ENCODE measurements around the gene CTSZ. TPM values are rescaled to one million over a fixed set of nuclear protein-coding genes. Genes with fewer than 3 reads are reported as not detected.
"Not testable (repeated sequence)": the region's sequence is repeated elsewhere in the genome, so short reads cannot be mapped to it uniquely, and the experiment has no call there.

CTSZ gene
- total RNA-seq, 3 donors from 2014 or later, result 135 to 238 (median 181) TPM

DNA sequence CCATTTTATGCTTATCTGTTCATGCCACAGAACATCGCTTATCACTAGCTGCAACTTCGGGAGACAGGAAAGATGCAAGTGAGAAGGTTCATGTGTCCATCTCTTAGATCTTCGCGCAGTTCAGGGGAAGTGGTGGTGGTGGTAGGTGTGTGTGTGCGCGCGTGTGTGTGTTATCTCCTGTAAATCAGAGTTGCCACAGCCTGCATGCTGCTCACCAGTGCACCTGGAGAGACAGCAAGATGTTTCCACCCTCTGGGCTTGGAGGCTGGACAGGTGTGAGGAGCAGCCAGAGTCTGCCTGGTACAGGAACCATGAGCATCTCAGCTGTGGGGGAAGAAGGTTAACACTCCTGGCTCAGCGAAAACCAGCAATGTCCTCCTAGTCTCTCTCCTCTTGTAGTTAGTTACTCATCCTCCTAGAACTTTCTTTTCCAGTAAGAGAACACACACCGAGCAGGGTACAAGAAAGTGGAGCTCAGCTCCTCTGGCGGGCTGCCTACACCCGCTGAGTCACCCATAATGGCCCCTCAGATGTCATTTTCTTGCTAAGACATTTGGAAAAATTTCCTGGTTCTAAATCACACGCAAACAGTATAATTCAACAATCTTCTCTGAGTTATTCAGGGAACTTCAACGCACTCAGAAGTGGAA, 7.0 kb upstream of the CTSZ start:
- intact Hi-C loops (cut with DNase I; ENCODE audit: low total_unique reads), result no loop called here
- no peak overlapping the region for H3K27ac ChIP-seq
- H3K9me3 ChIP-seq, result no peaks in the 10 kb centered on the region
- H3K4me1 ChIP-seq, result peaks cover 5 to 8% of the 10 kb centered on the region in 2 donors
- H3K4me3 ChIP-seq, result no peak overlapping the region
- no peak for DNase-seq (ENCODE audit: low spot score in 2 of 2)
- no peaks in the 10 kb centered on the region for H3K36me3 ChIP-seq
- H3K27me3 ChIP-seq, result no peaks in the 10 kb centered on the region
- TF ChIP-seq POLR2AphosphoS5 (IDR thresholded peaks at IDR 0.05) (no peak), POLR2A (IDR thresholded peaks at IDR 0.05) (no peak)
- TF ChIP-seq, protein P1, sequence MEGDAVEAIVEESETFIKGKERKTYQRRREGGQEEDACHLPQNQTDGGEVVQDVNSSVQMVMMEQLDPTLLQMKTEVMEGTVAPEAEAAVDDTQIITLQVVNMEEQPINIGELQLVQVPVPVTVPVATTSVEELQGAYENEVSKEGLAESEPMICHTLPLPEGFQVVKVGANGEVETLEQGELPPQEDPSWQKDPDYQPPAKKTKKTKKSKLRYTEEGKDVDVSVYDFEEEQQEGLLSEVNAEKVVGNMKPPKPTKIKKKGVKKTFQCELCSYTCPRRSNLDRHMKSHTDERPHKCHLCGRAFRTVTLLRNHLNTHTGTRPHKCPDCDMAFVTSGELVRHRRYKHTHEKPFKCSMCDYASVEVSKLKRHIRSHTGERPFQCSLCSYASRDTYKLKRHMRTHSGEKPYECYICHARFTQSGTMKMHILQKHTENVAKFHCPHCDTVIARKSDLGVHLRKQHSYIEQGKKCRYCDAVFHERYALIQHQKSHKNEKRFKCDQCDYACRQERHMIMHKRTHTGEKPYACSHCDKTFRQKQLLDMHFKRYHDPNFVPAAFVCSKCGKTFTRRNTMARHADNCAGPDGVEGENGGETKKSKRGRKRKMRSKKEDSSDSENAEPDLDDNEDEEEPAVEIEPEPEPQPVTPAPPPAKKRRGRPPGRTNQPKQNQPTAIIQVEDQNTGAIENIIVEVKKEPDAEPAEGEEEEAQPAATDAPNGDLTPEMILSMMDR (IDR thresholded peaks at IDR 0.05), result no peak

- Histone ChIP-seq H3K27me3 (no peaks in the 10 kb centered on the region), H3K9me3 (no peaks in the 10 kb centered on the region), H3K4me3 (no peak overlapping the region), H3K27ac (no peak overlapping the region), H3K4me1 (peaks cover 5 to 8% of the 10 kb centered on the region in 2 donors), H3K36me3 (no peaks in the 10 kb centered on the region)
- intact Hi-C loops (cut with DNase I; ENCODE audit: low total_unique reads), result no loop called here
- TF ChIP-seq POLR2A (IDR thresholded peaks at IDR 0.05) (no peak), POLR2AphosphoS5 (IDR thresholded peaks at IDR 0.05) (no peak)
- TF ChIP-seq, protein P1 (IDR thresholded peaks at IDR 0.05), result no peak
- DNase-seq (ENCODE audit: low spot score in 2 of 2), result no peak
These were observed 6.2 kb upstream of the CTSZ start for GRCh38 chr20:59013031-59013951.

DNA sequence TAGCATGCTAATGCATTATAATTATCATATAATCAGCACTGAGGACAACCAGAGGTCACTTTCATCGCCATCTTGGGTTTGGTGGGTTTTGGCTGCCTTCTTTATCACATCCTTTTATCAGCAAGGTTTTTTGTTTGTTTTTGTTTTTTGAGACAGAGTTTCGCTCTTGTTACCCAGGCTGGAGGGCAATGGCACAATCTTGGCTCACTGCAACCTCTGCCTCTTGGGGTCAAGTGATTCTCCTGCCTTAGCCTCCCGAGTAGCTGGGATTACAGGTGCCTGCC, 4.8 kb upstream of the CTSZ start:
- H3K27me3 ChIP-seq; intact Hi-C loops (cut with DNase I; ENCODE audit: low total_unique reads); H3K36me3 ChIP-seq; H3K4me1 ChIP-seq; DNase-seq (ENCODE audit: low spot score in 2 of 2); H3K4me3 ChIP-seq; H3K9me3 ChIP-seq: not testable (repeated sequence)
- peak overlapping the region; percentile 89 to 93 for H3K27ac ChIP-seq

DNA sequence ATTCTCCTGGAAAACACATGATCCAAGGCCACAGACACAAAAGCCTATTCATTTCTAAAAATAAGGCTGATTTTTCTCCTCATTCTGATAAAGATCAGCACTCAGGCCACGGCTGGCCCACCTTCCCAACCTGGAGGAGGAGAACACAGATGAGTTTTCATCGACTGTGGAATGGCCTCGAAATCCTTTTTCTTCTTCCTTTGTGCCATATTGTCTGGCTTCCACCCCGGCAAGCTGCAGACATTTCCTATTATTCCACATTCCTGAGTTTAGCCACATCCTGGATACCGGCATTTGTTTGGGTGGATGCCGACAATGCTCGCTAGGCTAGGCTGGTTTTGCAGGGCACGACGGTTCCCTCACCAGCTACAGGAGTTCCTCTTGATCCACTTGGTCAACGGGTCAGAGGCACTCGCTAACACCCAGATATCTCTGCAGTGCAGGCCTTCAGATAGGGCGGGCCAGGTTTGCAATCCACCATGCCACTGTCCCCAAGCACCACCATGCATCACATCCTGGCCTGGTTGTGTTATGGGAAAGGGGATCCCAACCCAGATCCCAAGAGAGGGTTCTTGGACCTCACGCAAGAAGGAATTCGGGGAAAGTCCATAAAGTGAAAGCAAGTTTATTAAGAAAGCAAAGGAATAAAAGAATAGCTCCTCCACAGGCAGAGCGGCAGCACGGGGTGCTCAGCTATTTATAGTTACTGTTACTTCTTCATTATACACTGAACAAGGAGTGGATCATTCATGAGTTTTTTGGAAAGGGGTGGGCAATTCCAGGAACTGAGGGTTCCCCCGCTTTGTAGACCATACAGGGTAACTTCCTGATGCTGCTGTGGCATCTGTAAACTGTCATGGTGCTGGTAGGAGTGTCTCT, 4.2 kb upstream of the CTSZ start:
- no peaks in the 10 kb centered on the region for H3K9me3 ChIP-seq
- intact Hi-C loops (cut with DNase I; ENCODE audit: low total_unique reads), result no loop called here
- peak overlapping the region; percentile 89 to 93 for H3K27ac ChIP-seq
- peaks cover 8 to 9% of the 10 kb centered on the region in 2 donors for H3K4me1 ChIP-seq
- peak overlapping the region in 1 of 3 donors; percentile 45 for H3K4me3 ChIP-seq
- DNase-seq (ENCODE audit: low spot score in 2 of 2), result peak; percentile 79 to 91
- peak; percentile 26 to 71 (median 35) for TF ChIP-seq POLR2AphosphoS5 (IDR thresholded peaks at IDR 0.05)
- TF ChIP-seq, protein P1 (IDR thresholded peaks at IDR 0.05), result no peak
- no peaks in the 10 kb centered on the region for H3K36me3 ChIP-seq
- no peaks in the 10 kb centered on the region for H3K27me3 ChIP-seq

DNA sequence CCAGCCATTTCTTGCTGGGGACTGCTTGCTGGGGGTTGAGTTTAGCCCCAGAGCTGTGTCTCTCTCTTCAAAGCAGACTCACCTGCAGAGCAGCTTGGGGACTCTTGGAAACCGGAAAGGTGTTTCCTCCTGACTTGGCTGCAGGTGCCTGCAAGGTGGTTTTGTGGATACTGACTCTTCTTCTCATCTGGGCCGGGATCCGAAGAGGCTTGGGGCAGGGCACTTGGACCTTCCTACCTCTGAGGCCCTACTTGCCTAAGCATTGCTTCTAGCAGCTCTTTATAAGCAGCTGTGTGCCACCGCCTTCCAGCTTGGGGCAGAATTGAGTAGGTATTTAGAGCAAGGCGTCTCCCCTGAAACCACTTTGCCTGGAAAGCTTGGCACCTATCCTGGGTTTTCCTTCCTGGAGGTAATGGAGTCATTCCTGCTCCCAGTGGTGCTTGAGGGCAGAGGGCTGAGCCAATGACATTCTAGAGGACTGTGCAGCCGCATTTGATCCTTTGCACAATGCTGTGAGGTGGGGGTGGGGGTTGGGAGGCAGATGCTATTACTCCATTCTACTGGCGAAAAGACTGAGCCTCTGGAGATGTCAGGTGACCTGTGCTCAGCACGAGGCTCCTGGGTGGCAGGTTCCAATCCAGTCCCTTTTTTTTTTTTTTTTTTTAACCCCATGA, 3.4 kb upstream of the CTSZ start:
- H3K4me1 ChIP-seq, result peaks cover 14 to 16% of the 10 kb centered on the region in 2 donors
- H3K36me3 ChIP-seq, result no peaks in the 10 kb centered on the region
- peak in 1 of 2 donors; percentile 76 for DNase-seq (ENCODE audit: low spot score in 2 of 2)
- peak in 2 of 3 donors; percentile 32 to 33 for TF ChIP-seq POLR2AphosphoS5 (IDR thresholded peaks at IDR 0.05)
- no peak for TF ChIP-seq POLR2A (IDR thresholded peaks at IDR 0.05)
- TF ChIP-seq, protein P1 (IDR thresholded peaks at IDR 0.05), result no peak
- H3K27ac ChIP-seq, result peak overlapping the region; percentile 89 to 93
- intact Hi-C loops (cut with DNase I; ENCODE audit: low total_unique reads), result no loop called here
- H3K4me3 ChIP-seq, result peak overlapping the region in 1 of 3 donors; percentile 45
- H3K9me3 ChIP-seq, result no peaks in the 10 kb centered on the region
- no peaks in the 10 kb centered on the region for H3K27me3 ChIP-seq
